Hematopoietic multipotent progenitor cell treated with erythropoietin and hydrocortisone succinate and interleukin-3 and kit ligand, for 8 days (in vitro differentiated cells): ENCODE measurements around the gene KNL1.
"Not testable (repeated sequence)": the region's sequence is repeated elsewhere in the genome, so short reads cannot be mapped to it uniquely, and the experiment has no call there.

Experiments used
- DNase-seq: peaks from one replicate; pipeline ENCODE4 v3.0.0-alpha.2; 2015

The KNL1 gene, protein sequence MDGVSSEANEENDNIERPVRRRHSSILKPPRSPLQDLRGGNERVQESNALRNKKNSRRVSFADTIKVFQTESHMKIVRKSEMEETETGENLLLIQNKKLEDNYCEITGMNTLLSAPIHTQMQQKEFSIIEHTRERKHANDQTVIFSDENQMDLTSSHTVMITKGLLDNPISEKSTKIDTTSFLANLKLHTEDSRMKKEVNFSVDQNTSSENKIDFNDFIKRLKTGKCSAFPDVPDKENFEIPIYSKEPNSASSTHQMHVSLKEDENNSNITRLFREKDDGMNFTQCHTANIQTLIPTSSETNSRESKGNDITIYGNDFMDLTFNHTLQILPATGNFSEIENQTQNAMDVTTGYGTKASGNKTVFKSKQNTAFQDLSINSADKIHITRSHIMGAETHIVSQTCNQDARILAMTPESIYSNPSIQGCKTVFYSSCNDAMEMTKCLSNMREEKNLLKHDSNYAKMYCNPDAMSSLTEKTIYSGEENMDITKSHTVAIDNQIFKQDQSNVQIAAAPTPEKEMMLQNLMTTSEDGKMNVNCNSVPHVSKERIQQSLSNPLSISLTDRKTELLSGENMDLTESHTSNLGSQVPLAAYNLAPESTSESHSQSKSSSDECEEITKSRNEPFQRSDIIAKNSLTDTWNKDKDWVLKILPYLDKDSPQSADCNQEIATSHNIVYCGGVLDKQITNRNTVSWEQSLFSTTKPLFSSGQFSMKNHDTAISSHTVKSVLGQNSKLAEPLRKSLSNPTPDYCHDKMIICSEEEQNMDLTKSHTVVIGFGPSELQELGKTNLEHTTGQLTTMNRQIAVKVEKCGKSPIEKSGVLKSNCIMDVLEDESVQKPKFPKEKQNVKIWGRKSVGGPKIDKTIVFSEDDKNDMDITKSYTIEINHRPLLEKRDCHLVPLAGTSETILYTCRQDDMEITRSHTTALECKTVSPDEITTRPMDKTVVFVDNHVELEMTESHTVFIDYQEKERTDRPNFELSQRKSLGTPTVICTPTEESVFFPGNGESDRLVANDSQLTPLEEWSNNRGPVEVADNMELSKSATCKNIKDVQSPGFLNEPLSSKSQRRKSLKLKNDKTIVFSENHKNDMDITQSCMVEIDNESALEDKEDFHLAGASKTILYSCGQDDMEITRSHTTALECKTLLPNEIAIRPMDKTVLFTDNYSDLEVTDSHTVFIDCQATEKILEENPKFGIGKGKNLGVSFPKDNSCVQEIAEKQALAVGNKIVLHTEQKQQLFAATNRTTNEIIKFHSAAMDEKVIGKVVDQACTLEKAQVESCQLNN (N-terminal part only)

DNA sequence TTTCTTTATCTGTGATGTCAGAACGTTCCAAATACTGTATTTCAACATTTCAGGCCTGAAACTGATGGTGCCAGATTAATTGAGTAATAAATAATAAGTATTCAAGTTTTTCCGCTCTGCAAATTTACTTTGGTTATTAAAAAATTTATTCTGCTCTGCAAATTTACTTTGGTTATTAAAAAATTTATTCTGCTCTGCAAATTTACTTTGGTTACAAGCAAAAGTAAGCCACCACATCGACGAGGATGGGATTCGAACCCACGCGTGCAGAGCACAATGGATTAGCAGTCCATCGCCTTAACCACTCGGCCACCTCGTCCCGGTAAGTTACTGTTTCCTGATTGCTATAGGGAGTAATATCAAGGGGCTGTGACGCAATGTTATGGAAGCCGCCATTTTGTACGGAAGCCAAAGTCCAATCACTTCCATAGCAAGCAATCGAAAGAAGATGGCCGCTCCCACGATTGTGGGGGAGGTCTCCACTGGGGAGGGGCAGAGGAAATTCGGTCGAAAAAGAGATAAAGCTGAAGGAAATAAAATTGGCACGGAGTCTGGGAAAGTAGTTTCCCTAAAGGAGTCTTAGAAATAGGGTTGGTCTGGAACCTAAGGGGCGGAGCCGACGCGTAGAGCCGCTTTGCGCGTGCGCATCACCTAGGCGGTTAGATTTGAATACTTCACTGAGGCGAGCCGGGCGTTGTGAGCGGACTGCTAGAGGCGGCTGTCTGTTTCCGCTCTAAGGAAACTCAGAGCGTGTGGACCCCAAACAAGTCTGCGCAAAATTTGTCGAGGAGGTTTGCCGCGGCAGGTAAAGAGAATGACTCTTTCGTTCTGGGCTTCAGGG is at the start of gene KNL1:
TSS of gene KNL1 (plus strand) at position 662 of the 841 bp plus-strand sequence. CDS start 8,683 bp downstream, outside the sequence.
- peak; percentile 98 for DNase-seq

DNA sequence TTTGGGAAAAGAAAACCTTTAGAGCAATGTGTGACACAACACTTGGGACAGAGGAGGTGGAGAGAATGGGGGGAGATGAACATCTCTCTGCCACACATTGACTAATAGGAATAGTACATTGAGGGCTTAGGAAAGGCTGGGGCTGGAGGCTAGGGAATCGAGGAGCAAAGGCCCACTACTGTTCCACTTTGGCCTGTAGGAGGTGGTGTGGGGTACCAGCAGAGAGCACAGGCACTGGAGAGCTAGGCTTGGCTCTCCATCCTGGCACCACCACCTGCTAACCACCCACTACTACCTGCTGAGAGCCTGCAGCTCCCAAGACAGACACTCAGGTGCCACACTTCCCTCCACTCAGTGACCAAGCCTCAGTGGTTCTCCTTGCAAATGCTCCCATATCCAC is 48.6 kb upstream of the KNL1 start:
- no peak for DNase-seq

GRCh38 chr15:40548610-40549009 is 45.4 kb upstream of the KNL1 start:
- no peak for DNase-seq

DNA sequence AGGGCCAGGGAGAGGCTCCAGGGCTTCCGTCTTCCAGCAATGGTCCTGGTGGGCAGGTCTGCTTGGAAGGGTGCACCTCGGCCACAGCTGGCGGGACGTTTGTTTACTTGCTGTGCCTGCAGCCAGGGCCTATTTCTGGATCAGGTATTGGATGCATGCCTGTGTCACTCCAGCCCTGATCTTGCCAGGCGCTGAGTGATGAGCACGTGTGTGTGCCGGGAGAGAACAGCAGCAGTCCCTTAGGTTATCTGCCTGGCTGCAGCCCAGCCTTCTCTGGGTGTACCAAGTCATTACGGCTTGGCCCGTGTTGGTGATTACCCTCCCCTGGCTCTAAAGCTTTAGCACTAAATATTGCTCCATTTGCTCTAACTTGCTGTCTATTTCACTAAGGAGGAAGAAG is 44.2 kb upstream of the KNL1 start:
- DNase-seq = peak; percentile 26

DNA sequence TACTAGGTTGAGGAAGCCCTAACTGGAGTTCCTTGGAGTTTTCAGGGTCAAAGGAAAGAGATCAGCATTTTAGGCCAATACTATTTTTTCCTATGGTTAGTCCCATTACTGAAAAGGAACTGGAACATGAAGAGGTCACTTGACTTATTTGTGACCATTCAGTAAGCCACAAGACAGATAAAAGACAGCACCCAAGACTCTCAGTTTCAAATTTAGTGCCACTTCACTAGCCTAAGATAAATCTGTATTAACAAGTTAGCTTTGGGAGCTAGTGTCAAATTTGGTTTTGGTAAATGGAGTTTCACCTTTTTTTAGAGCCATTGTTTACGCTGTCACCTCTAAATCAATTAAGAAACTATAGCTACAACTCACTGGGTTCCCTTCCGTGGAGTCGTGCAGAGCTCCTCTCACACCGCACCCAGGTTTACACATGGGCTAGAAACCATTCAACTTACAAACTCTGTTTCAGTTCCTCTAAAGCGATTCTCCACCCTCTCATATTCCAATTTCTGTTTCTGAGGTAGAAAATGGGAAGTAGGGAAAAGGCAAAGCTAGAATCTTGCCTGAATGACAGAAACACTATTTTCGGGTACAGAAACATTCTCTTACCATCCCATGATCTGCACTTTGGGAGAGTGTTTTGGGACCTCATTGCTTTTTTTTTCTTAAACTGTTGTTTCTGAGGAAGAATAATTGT is 43.6 kb upstream of the KNL1 start:
- DNase-seq = no peak

- no peak for DNase-seq
These were observed 39.9 kb upstream of the KNL1 start for GRCh38 chr15:40554161-40554525.

DNA sequence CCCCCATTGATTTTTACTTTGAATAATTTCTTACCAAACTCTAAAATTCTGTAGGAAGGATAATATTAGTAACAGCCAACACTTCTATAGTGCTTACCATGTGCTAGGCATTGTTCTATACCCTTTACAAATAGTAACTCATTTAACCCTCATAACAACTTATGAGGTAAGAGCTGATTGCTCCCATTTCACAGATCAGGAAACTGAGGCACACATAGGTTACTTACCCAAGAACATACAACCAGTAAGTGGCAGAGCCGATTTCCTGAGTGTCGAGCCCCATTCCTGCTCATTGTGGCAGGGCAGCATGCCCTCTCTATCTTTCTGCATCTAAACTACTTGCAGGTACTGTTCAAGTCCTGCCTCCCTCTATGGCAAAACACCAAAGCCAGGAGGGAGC is 38.2 kb upstream of the KNL1 start:
- DNase-seq = no peak

DNA sequence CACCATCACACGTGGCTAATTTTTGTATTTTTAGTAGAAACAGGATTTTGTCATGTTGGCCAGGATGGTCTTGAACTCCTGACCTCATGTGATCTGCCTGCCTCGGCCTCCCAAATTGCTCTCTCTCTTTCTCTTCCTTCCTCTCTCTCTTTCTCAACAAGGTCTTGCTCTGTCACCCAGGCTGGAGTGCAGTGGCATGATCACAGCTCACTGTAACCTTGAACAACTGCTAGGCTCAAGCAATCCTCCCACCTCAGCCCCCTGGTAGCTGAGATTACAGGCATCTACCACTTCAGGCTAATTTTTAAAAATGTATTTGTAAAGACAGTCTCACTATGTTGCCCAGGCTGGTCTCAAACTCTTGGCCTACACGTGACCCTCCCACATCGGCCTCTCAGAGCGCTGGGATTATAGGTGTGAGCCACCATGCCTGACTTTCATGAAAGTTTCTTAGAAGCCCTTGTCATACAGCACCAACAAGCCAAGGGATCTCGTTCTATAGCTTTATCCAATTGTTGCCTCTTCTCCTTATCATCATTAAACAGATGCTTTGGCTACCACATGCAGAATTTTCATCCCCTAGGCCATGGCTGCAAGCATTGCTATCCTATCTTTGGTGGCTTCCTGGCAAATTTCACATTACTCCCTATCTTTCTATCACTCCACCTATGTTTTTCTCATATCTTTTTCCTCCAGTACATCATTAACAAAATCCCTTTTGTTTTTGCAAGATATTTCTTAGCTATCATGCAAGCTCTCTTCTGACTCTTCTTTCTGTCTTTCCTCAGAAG is 34.9 kb upstream of the KNL1 start:
- DNase-seq = peak; percentile 99

DNA sequence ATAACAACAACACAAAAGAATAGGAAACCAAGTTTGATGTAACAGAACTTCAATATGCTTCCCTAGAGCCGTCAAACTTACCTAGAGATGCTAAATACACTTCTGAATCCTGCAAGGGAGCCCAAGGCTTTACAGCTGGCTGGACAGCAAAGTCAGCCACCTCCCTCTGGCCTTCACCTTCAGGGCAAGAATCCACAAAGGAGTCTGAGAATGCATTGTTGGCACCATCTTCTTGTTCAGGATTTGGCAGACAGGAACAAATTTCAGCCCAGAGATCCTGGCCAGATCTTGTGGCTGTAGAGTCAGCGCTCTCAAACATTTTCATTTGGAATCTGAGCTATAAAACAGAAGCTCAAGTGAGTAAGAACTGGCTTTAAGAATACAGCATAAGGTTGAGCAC is 31.4 kb upstream of the KNL1 start:
- no peak for DNase-seq

- DNase-seq = no peak
These were observed 30.6 kb upstream of the KNL1 start for GRCh38 chr15:40563426-40563825.

GRCh38 chr15:40564591-40565332 is 29.3 kb upstream of the KNL1 start, which contains the start of gene CCDC32:
CCDC32 (minus strand) TSS chr15:40565042; CDS start chr15:40563015, 2,027 bp downstream.
- peak; percentile 99 for DNase-seq

GRCh38 chr15:40565333-40566238 is 28.5 kb upstream of the KNL1 start:
- DNase-seq = no peak

DNA sequence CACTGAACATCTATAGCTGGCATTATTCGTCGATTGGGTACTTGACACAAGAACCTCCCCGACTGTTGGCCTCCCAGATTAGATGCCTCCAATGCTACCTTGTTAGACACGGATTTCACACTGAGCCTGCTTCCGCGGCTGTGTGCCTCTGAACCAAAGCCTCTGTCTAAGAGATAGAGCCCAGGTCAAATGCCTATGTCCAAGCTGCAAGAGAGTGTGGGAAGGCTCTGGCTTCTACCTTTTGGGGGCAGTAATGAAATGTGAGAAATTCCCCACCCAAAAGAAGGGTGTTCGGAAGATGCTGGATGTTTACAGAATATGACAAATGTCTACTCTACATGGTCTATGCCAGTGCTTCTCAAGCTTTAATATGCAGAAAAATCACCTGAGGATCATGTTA is 26.9 kb upstream of the KNL1 start:
- peak; percentile 80 for DNase-seq

DNA sequence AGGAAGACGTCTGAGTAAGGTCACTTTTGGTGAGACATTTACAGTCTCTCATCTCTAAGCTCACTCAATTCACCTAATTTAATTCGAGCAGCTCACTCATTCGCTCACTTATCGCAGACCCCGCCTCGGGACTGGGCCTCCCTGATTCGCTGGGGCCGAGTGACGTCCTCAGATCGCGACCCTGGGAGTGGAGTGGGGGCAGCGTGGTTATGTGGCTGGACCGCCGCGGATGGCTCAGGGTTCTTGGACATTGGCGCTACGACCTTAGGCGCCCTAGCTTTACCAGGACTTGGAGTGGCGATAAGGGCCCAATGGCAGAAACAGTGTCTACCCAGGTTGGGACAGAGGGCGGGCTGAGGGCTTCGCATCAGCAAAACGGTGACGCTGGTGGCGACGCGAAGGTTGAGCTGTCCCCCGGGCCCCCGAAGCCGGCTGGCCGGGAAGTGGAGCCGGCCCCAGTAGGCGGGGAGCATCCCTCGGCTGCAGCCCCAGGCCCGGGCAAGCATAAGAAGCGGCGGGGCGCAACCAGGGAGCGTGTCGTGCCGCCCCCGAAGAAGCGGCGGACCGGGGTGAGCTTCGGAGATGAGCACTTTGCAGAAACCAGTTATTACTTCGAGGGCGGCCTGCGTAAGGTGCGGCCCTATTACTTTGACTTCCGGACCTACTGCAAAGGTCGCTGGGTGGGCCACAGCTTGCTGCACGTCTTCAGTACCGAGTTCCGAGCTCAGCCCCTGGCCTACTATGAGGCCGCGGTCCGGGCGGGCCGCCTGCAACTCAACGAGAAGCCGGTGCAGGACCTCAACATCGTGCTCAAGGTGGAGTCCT is 24.7 kb upstream of the KNL1 start, which contains the start of gene RPUSD2:
TSS of gene RPUSD2 (plus strand) at position 171 of the 825 bp plus-strand sequence. CDS start at position 210, 39 bp downstream.
- DNase-seq = peak; percentile 97

- DNase-seq = no peak
These were observed 18.9 kb upstream of the KNL1 start for GRCh38 chr15:40575113-40575512.

DNA sequence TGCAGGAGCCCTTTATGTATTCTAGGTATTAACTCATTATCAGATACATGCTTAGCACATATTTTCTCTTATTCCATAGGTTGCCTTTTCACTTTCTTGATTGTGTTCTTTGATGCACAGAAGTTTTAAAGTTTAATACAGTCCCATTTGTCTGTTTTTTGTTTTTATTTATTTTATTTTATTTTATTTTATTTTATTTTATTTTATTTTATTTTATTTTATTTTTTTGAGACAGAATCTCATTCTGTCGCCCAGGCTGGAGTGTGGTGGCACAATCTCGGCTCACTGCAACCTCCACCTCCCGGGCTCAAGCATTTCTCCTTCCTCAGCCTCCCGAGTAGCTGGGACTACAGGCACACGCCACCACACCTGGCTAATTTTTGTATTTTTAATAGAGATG is 17.1 kb upstream of the KNL1 start:
- not testable (repeated sequence) for DNase-seq

- no peak for DNase-seq
These were observed 15.2 kb upstream of the KNL1 start for GRCh38 chr15:40578892-40579291.

GRCh38 chr15:40581796-40582195 is 12.3 kb upstream of the KNL1 start:
- not testable (repeated sequence) for DNase-seq
